ENCODE measurements around the gene ANO1. TPM values are rescaled to one million over a fixed set of nuclear protein-coding genes. Genes with fewer than 3 reads are reported as not detected.

The ANO1 gene
- total RNA-seq, 3 donors from 2014 or later: 3.7 to 95.0 (median 53.7) TPM

- H3K36me3 ChIP-seq: no peaks in the 10 kb centered on the region
- no peak for DNase-seq (ENCODE audit: low spot score in 2 of 2)
- H3K4me3 ChIP-seq: no peak overlapping the region
- no peaks in the 10 kb centered on the region for H3K27me3 ChIP-seq
- H3K9me3 ChIP-seq: no peaks in the 10 kb centered on the region
- no peak for TF ChIP-seq POLR2A (IDR thresholded peaks at IDR 0.05)
- TF ChIP-seq CTCF (IDR thresholded peaks at IDR 0.05): no peak
- no peak for TF ChIP-seq POLR2AphosphoS5 (IDR thresholded peaks at IDR 0.05)
- no peak overlapping the region for H3K27ac ChIP-seq
- H3K4me1 ChIP-seq: no peaks in the 10 kb centered on the region
- intact Hi-C loops (cut with DNase I; ENCODE audit: low total_unique reads): no loop called here
Measured at GRCh38 chr11:70230151-70230839, 152.2 kb downstream of the ANO1 start.

DNA sequence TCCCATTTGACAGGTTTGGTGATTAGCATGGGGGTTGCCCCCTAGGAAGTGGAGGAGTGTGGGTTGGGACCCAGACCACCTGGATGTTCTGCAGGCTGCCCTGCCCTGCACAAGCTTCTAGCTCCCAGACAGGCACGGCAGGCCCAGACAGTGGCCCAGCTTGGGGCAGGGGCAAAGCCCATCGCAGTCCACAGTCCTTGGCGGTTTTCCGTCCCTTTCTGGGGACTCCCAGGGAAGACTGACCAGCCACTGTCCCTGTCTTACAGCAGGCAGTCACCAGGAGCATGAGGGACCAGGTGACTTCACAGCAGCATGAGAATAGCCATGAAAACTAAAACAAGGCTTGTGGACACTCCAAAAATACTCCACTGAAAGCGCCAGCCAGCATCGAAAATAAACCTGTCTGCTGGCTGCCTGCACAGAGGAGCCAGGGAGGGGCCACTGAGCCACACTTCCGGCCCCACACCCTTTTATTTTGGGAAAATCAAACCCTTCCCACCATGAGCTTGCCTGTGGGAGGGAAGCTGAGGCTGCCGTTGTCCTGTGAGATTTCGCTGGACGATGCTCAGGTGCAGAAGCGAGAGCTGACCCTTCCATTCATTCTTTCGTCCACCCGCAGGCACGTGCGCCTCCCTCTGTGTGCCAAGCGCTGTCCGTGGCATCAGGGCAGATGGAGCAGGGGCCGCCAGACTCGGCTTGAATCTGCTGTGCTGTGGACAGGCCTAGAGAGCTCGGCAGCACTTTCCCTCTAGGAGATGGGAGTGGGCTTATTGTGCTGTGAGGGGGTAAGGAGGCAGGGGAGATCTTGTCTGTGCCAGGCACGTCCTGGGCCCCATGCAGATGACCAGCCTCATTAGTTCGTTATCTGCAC is 153.0 kb downstream of the ANO1 start:
- no peak for TF ChIP-seq POLR2A (IDR thresholded peaks at IDR 0.05)
- no peak for TF ChIP-seq CTCF (IDR thresholded peaks at IDR 0.05)
- H3K27ac ChIP-seq: no peak overlapping the region
- intact Hi-C loops (cut with DNase I; ENCODE audit: low total_unique reads): no loop called here
- no peaks in the 10 kb centered on the region for H3K27me3 ChIP-seq
- H3K36me3 ChIP-seq: no peaks in the 10 kb centered on the region
- DNase-seq (ENCODE audit: low spot score in 2 of 2): no peak
- no peaks in the 10 kb centered on the region for H3K4me1 ChIP-seq
- H3K9me3 ChIP-seq: no peaks in the 10 kb centered on the region
- H3K4me3 ChIP-seq: no peak overlapping the region

GRCh38 chr11:70233034-70233433 is 154.9 kb downstream of the ANO1 start:
- H3K27me3 ChIP-seq: no peaks in the 10 kb centered on the region
- no peak for DNase-seq (ENCODE audit: low spot score in 2 of 2)
- no peaks in the 10 kb centered on the region for H3K36me3 ChIP-seq
- H3K4me3 ChIP-seq: no peak overlapping the region
- intact Hi-C loops (cut with DNase I; ENCODE audit: low total_unique reads): no loop called here
- TF ChIP-seq POLR2AphosphoS5 (IDR thresholded peaks at IDR 0.05) (no peak), CTCF (IDR thresholded peaks at IDR 0.05) (no peak)
- no peaks in the 10 kb centered on the region for H3K9me3 ChIP-seq
- H3K4me1 ChIP-seq: no peaks in the 10 kb centered on the region
- peak overlapping the region; percentile 77 to 80 for H3K27ac ChIP-seq

GRCh38 chr11:70233511-70233934 is 155.4 kb downstream of the ANO1 start:
- intact Hi-C loops (cut with DNase I; ENCODE audit: low total_unique reads): no loop called here
- Histone ChIP-seq H3K4me3 (no peak overlapping the region), H3K9me3 (no peaks in the 10 kb centered on the region), H3K36me3 (no peaks in the 10 kb centered on the region), H3K27me3 (no peaks in the 10 kb centered on the region), H3K4me1 (no peaks in the 10 kb centered on the region), H3K27ac (peak overlapping the region; percentile 77 to 80)
- no peak for TF ChIP-seq POLR2AphosphoS5 (IDR thresholded peaks at IDR 0.05)
- TF ChIP-seq POLR2A (IDR thresholded peaks at IDR 0.05): no peak
- TF ChIP-seq CTCF (IDR thresholded peaks at IDR 0.05): no peak
- peak; percentile 68 to 83 for DNase-seq (ENCODE audit: low spot score in 2 of 2)

DNA sequence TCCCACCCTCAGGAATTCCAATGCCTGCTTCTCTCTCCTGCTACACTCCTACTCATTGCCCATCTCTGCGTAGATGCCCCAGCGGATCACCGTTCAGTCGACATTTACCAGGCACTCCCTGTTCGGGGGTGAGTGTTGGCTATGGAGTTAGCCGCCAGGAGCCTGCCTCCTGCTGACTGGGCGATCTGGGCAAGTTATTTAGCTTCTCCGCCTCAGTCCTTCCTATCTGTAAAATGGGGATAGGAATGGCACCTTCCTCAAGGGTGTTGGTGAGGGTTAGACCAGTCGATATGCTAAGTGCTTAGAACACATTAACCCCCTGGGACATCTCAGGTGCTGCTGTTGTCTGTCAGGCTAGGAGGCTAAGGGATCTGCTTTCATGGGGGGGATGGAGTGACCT is 155.8 kb downstream of the ANO1 start:
- H3K4me3 ChIP-seq: no peak overlapping the region
- DNase-seq (ENCODE audit: low spot score in 2 of 2): no peak
- no peaks in the 10 kb centered on the region for H3K36me3 ChIP-seq
- intact Hi-C loops (cut with DNase I; ENCODE audit: low total_unique reads): no loop called here
- H3K4me1 ChIP-seq: no peaks in the 10 kb centered on the region
- TF ChIP-seq POLR2A (IDR thresholded peaks at IDR 0.05) (no peak), CTCF (IDR thresholded peaks at IDR 0.05) (no peak), POLR2AphosphoS5 (IDR thresholded peaks at IDR 0.05) (no peak)
- peak overlapping the region; percentile 77 to 80 for H3K27ac ChIP-seq
- H3K9me3 ChIP-seq: no peaks in the 10 kb centered on the region
- H3K27me3 ChIP-seq: no peaks in the 10 kb centered on the region

Measured in breast epithelium (tissue), 4 donors.